Neural crest cell (in vitro differentiated cells): ENCODE measurements around the gene TACSTD2. TPM values are rescaled to one million over a fixed set of nuclear protein-coding genes. Genes with fewer than 3 reads are reported as not detected.

Experiments
- DNase-seq: peaks from one replicate; pipeline ENCODE4 v3.0.0; 2021; ENCODE audit warnings: low read depth, mixed read lengths, low spot score
- H3K27ac Mint-ChIP-seq: one replicate; pipeline ENCODE4 v1.8.0; 2021; ENCODE audit warnings: mild to moderate bottlenecking, mixed read lengths; ENCODE audit not compliant: unreplicated experiment
- H3K27me3 Mint-ChIP-seq: 2 replicates; pipeline ENCODE4 v1.8.0; 2021; ENCODE audit warnings: low read depth, mild to moderate bottlenecking, mixed read lengths
- H3K36me3 Mint-ChIP-seq: 2 replicates; pipeline ENCODE4 v1.8.0; 2021; ENCODE audit warnings: low read depth, mild to moderate bottlenecking, mixed read lengths
- H3K4me1 Mint-ChIP-seq: 2 replicates; pipeline ENCODE4 v1.8.0; 2021; ENCODE audit warnings: mixed read lengths
- H3K4me3 Mint-ChIP-seq: one replicate; pipeline ENCODE4 v1.8.0; 2021; ENCODE audit warnings: mild to moderate bottlenecking, mixed read lengths
- H3K9me3 Mint-ChIP-seq: 2 replicates; pipeline ENCODE4 v1.8.0; 2021; ENCODE audit warnings: mixed read lengths
- CTCF ChIP-seq: fragments of 200-600 bp; sonication (generic); conservative IDR thresholded peaks from 2 replicates; pipeline ENCODE4 v1.5.0; 2021; ENCODE audit warnings: antibody characterized with exemption, mild to moderate bottlenecking
- total RNA-seq: library from RNA; stranded (reverse); gene quantifications from 2 replicates; pipeline ENCODE4 v1.2.1, GENCODE V29; 2021

TACSTD2 gene
- total RNA-seq, 1 donor from 2014 or later, result not detected

DNA sequence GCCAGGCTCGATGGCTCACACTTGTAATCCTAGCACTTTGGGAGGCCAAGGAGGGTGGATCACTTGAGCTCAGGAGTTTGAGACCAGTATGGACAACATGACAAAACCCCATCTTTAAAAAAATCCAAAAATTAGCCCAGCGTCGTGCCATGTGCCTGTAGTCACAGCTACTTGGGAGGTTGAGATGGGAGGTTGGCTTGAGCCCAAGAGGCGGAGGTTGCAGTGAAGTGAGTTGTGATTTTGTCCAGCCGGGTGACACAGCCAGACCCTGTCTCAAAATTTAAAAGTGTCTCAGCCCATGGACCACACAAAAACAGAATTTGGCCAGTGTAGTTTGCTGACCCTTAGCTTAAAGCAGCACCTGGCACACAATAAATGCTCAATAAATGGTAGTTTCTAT lies 11.3 kb upstream of the TACSTD2 start:
- TF ChIP-seq CTCF, result no peak
- H3K27ac Mint-ChIP-seq, result no peak overlapping the region
- H3K4me1 Mint-ChIP-seq, result peaks cover 8% of the 10 kb centered on the region
- peaks cover 10% of the 10 kb centered on the region for H3K27me3 Mint-ChIP-seq
- H3K36me3 Mint-ChIP-seq, result no peaks in the 10 kb centered on the region
- H3K4me3 Mint-ChIP-seq, result no peak overlapping the region
- no peaks in the 10 kb centered on the region for H3K9me3 Mint-ChIP-seq
- DNase-seq, result no peak

DNA sequence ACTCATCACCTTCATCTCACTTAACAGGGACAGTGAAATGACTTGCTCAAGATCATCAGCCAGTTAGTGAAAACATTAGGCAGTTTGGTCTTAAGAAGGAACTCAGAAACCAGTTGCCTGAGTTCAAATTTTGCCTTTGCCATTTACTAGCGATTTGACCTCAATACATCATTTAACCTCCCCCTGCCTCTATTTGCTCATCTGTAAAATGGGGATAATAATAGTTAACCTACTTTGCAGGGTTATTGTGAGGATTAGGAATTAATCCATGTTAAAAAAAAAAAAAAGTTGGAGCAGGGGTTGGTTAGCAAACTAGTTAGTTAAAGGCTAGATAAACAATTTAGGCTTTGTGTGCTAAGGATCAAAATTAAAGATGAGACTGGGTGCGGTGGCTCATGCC lies 10.6 kb upstream of the TACSTD2 start:
- Mint-ChIP-seq H3K27me3 (peaks cover 9% of the 10 kb centered on the region), H3K4me3 (no peak overlapping the region), H3K36me3 (no peaks in the 10 kb centered on the region), H3K27ac (no peak overlapping the region), H3K4me1 (peaks cover 8% of the 10 kb centered on the region), H3K9me3 (no peaks in the 10 kb centered on the region)
- no peak for TF ChIP-seq CTCF
- DNase-seq, result no peak

DNA sequence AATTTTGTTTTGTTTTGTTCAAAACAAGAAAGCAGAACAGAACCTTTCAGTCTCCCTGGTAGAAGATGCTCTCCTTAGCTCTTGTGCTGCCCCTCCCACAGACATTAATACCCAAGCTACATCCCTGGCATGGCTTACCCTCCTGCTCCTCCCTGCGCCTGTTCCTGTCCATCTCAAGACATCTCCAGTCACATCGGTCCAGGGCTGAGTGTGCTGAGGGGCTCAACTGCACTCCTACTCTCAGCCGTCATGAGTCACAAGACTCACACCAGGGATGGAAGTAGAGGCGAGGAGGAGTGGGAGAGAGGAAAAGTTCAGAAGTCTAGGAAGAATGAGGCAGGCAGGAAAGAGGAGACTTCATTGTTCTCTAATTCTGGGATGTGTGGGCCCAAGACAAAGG lies 9.2 kb upstream of the TACSTD2 start:
- no peaks in the 10 kb centered on the region for H3K9me3 Mint-ChIP-seq
- no peak for TF ChIP-seq CTCF
- peaks cover 8% of the 10 kb centered on the region for H3K4me1 Mint-ChIP-seq
- DNase-seq, result no peak
- no peak overlapping the region for H3K4me3 Mint-ChIP-seq
- no peak overlapping the region for H3K27ac Mint-ChIP-seq
- no peaks in the 10 kb centered on the region for H3K36me3 Mint-ChIP-seq
- peaks cover 9% of the 10 kb centered on the region for H3K27me3 Mint-ChIP-seq

GRCh38 chr1:58585581-58586151 lies 8.6 kb upstream of the TACSTD2 start:
- Mint-ChIP-seq H3K9me3 (no peaks in the 10 kb centered on the region), H3K36me3 (no peaks in the 10 kb centered on the region), H3K27ac (no peak overlapping the region), H3K4me1 (peaks cover 8% of the 10 kb centered on the region), H3K27me3 (peaks cover 9% of the 10 kb centered on the region), H3K4me3 (no peak overlapping the region)
- TF ChIP-seq CTCF, result no peak
- DNase-seq, result no peak

GRCh38 chr1:58585166-58585565 lies 8.1 kb upstream of the TACSTD2 start:
- TF ChIP-seq CTCF, result no peak
- H3K4me1 Mint-ChIP-seq, result peaks cover 8% of the 10 kb centered on the region

More at GRCh38 chr1:58585166-58585565, 8.1 kb upstream of the TACSTD2 start:
- H3K4me3 Mint-ChIP-seq, result no peak overlapping the region
- no peaks in the 10 kb centered on the region for H3K9me3 Mint-ChIP-seq
- H3K27me3 Mint-ChIP-seq, result peaks cover 10% of the 10 kb centered on the region
- no peaks in the 10 kb centered on the region for H3K36me3 Mint-ChIP-seq
- H3K27ac Mint-ChIP-seq, result peak overlapping the region; percentile 28
- DNase-seq, result no peak
